Testis (tissue), 3 donors: Measurements from ENCODE around the gene PIP5K1B. TPM values are rescaled to one million over a fixed set of nuclear protein-coding genes. Genes with fewer than 3 reads are reported as not detected.

Source experiments
- DNase-seq: peaks from one replicate; pipeline ENCODE4 v3.0.0-alpha.2; 2019
- H3K27ac ChIP-seq, 2 donors: fragments of 200-600 bp; sonication (generic); one replicate each; pipeline ENCODE4 v1.5.1; 2019
- H3K27me3 ChIP-seq: fragments of 200-600 bp; sonication (generic); one replicate; pipeline ENCODE4 v1.5.1; 2019
- H3K36me3 ChIP-seq: fragments of 200-600 bp; sonication (generic); one replicate; pipeline ENCODE4 v1.5.1; 2017; ENCODE audit warnings: low read depth; ENCODE audit errors: missing control alignments
- H3K4me1 ChIP-seq: fragments of 200-600 bp; sonication (generic); one replicate; pipeline ENCODE4 v1.5.1; 2019
- H3K4me3 ChIP-seq, 2 donors: fragments of 200-600 bp; sonication (generic); one replicate each; pipeline ENCODE4 v1.5.1; 2017 to 2019
- H3K9me3 ChIP-seq: fragments of 200-600 bp; sonication (generic); one replicate; pipeline ENCODE4 v1.5.1; 2017
- POLR2A ChIP-seq: fragments of 450-650 bp; IDR thresholded peaks from one replicate; pipeline ENCODE4 v1.6.1; 2017; ENCODE audit warnings: antibody characterized with exemption, mild to moderate bottlenecking, moderate library complexity
- WGBS, 2 donors: methylation state at CpG; one replicate each; pipeline ENCODE4 v1.1.5; 2018; 5-methylcytosine and 5-hydroxymethylcytosine counted together
- intact Hi-C: fragments of 100-400 bp; cut with DNase I; formaldehyde crosslinking; loops from one replicate; pipeline ENCODE4 v1.15.1; 2023; ENCODE audit warnings: low total_unique reads
- polyA plus RNA-seq: library from polyadenylated mRNA; stranded (reverse); fragments of 350-450 nt; fragmentation: Illumina TruSeq; extraction: RNeasy Lipid Tissue Mini Kit (QIAGEN cat#74804); gene quantifications from one replicate; pipeline ENCODE4 v1.2.3, GENCODE V29; 2014; ENCODE audit warnings: low read depth, low replicate concordance; ENCODE audit not compliant: insufficient read depth
- total RNA-seq, 2 donors: library from RNA; depleted of rRNA; stranded (reverse); fragments of >200 nt; gene quantifications; one replicate each; pipeline ENCODE4 v1.2.3, GENCODE V29; 2016
- TF ChIP-seq, protein P1 (sequence below), 3 experiments: fragments of 450-650 bp in 2 of 3; fragments of 200-600 bp in 1 of 3; sonication (generic) in 1 of 3; IDR thresholded peaks; one replicate each; pipeline ENCODE4 v1.5.1; 2016 to 2019; ENCODE audit warnings: antibody characterized with exemption in 3 of 3, mild to moderate bottlenecking in 2 of 3, moderate library complexity in 1 of 3

Gene PIP5K1B
- total and polyA plus RNA-seq, 3 donors from 2014 or later: 53.6 to 70.5 (median 66.9) TPM

DNA sequence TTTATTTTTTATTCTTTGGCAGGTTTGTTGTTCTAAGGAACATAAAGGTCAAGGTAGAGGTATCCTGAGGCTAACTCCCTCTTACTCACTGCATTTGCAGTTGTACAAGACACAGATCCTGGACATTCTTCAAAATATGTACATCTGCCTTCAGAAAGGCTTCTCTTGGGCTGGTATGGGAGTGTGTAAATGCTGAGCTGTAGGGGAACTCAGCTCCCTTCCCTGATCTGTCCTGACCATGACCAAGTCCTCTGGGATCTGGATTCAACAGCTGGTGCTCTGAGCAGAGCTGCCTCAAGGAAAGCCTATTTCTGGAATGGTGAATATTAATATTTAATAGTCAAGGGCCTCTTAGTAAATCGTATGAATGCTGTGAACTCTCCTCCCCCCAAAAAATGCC, 191.4 kb downstream of the PIP5K1B start:
- H3K4me3 ChIP-seq: no peak overlapping the region
- TF ChIP-seq, protein P1, sequence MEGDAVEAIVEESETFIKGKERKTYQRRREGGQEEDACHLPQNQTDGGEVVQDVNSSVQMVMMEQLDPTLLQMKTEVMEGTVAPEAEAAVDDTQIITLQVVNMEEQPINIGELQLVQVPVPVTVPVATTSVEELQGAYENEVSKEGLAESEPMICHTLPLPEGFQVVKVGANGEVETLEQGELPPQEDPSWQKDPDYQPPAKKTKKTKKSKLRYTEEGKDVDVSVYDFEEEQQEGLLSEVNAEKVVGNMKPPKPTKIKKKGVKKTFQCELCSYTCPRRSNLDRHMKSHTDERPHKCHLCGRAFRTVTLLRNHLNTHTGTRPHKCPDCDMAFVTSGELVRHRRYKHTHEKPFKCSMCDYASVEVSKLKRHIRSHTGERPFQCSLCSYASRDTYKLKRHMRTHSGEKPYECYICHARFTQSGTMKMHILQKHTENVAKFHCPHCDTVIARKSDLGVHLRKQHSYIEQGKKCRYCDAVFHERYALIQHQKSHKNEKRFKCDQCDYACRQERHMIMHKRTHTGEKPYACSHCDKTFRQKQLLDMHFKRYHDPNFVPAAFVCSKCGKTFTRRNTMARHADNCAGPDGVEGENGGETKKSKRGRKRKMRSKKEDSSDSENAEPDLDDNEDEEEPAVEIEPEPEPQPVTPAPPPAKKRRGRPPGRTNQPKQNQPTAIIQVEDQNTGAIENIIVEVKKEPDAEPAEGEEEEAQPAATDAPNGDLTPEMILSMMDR (IDR thresholded peaks at IDR 0.05): no peak
- no peak for TF ChIP-seq POLR2A
- H3K4me1 ChIP-seq: peaks cover 35% of the 10 kb centered on the region
- H3K9me3 ChIP-seq: no peaks in the 10 kb centered on the region
- DNase-seq: no peak
- intact Hi-C loops: no loop called here
- H3K27ac ChIP-seq: peak overlapping the region; percentile 7 to 47
- no peaks in the 10 kb centered on the region for H3K36me3 ChIP-seq
- WGBS, 2 donors: 42 to 50% methylated on average over 1 of the region's 1 CpG
- no peaks in the 10 kb centered on the region for H3K27me3 ChIP-seq

DNA sequence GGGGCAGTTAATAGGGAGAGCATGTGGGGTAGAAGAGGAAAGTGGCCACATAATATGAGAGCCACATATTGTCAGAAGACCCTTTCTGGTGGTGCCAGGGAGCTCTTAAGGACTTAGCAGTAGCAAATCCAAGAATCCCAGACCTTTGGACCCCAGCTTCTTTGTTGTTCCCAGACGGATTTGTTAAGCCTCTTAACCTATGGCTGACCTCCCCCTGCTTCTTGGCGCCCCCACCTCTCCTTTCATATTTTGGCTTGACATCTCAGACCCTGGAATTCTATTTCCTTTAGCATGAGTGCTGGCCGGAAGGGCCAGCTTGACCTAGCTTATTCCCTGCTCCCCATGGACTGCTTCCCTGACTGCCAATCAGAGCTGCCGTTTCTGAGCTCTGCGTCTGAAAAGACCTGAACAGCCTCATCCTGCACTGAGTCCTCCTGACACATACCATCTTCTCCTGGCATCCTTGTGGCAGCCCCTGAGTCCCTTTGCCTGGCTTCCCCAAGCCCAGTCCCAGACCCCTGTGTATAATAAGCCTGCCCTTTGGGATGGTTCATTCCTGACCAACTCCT, 192.6 kb downstream of the PIP5K1B start:
- H3K9me3 ChIP-seq: no peaks in the 10 kb centered on the region
- TF ChIP-seq, protein P1 (IDR thresholded peaks at IDR 0.05): no peak
- no peak for TF ChIP-seq POLR2A
- no peaks in the 10 kb centered on the region for H3K36me3 ChIP-seq
- intact Hi-C loops: no loop called here
- no peak overlapping the region for H3K4me3 ChIP-seq
- H3K4me1 ChIP-seq: peaks cover 35% of the 10 kb centered on the region
- WGBS, 2 donors: 69 to 76% methylated on average over 5 of the region's 5 CpGs
- H3K27ac ChIP-seq: peak overlapping the region; percentile 18 to 52
- H3K27me3 ChIP-seq: no peaks in the 10 kb centered on the region
- DNase-seq: no peak

DNA sequence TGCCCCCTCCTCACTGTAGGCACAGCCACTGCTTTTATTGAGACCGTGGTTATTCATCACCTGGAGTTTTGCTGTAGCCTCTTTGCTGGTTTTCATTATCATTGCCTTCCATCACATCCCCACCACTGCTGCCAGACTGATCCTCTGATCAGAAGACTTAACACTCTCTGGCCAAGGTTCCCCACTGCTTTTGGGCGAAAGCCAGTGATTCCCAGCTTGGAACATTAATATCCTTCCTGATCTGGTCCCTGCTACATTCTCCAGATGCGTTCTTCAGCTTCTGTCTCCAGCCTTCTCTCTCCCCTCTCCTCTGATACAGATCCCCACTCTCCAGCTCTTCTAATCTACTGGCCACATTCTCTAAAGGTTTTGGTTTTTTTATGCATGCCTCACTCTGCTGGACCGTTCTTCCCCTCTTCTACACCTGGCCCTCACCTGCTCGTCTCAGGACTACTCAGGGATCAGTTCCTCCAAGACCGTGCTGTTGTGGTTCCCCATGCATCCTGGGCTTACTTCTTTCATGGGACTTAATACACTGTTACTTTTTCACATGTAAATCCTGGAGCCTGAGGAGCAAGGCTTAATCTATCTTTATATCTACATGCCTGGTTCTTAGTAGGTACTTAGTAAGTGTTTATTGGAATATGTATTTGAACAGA, 193.9 kb downstream of the PIP5K1B start:
- Histone ChIP-seq H3K27me3 (no peaks in the 10 kb centered on the region), H3K4me3 (no peak overlapping the region), H3K9me3 (no peaks in the 10 kb centered on the region), H3K36me3 (no peaks in the 10 kb centered on the region), H3K4me1 (peaks cover 35% of the 10 kb centered on the region), H3K27ac (no peak overlapping the region)
- DNase-seq: no peak
- TF ChIP-seq POLR2A: no peak
- TF ChIP-seq, protein P1 (IDR thresholded peaks at IDR 0.05): no peak
- intact Hi-C loops: no loop called here
- WGBS, 2 donors: 74 to 84% methylated on average over 6 of the region's 6 CpGs

DNA sequence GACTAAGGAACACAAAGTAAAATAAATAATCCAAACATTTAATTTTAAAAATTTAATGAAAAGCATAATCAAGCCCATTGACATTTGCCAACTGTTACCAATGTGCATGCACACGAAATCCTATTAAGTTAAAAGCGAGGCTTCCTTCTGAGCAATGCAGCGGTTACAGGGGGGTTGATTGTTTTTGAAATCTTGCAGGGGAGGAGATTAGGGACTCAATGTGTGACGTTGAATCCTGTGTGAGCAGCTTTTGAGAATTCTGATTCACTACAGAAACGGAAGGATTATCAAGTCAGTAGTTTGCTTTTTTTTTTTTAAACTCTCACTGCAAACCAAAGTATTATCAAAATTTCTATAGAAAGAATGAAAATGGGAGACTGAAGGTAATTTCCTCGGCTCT, 199.4 kb downstream of the PIP5K1B start:
- peaks cover 4% of the 10 kb centered on the region for H3K4me1 ChIP-seq
- no peaks in the 10 kb centered on the region for H3K36me3 ChIP-seq
- H3K27me3 ChIP-seq: no peaks in the 10 kb centered on the region
- H3K4me3 ChIP-seq: no peak overlapping the region
- no peak for DNase-seq
- intact Hi-C loops: no loop called here
- WGBS, 2 donors: 34 to 40% methylated on average over 6 of the region's 6 CpGs
- TF ChIP-seq POLR2A: no peak
- TF ChIP-seq, protein P1 (IDR thresholded peaks at IDR 0.05): no peak
- H3K27ac ChIP-seq: no peak overlapping the region
- no peaks in the 10 kb centered on the region for H3K9me3 ChIP-seq

DNA sequence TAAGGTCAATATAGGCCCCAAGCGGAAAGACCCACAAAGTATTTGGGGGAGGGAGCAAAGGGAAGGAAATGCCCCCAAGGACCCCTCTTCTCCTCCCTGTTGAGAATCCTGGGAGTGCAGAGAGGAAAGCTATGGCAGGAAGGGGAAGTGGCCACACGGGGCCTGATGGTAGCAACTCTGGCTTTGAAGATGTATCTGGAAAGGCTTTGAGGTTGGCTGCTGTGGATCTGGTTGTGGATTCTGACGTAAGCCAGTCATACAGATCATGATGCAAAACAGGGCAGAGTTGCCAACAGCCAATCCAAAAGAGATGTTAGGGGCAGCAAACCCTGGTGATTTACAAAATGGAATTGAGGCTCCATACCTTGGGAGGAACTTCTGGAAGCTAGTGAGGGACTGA, 200.1 kb downstream of the PIP5K1B start:
- H3K4me1 ChIP-seq: no peaks in the 10 kb centered on the region
- no peaks in the 10 kb centered on the region for H3K9me3 ChIP-seq
- H3K4me3 ChIP-seq: no peak overlapping the region
- DNase-seq: no peak
- 55 to 85% methylated on average over 3 of the region's 3 CpGs for WGBS, 2 donors
- H3K27me3 ChIP-seq: no peaks in the 10 kb centered on the region
- intact Hi-C loops: no loop called here
- no peaks in the 10 kb centered on the region for H3K36me3 ChIP-seq
- H3K27ac ChIP-seq: no peak overlapping the region
- TF ChIP-seq, protein P1 (IDR thresholded peaks at IDR 0.05): no peak
